ENCODE results near the gene FYB1. TPM values are rescaled to one million over a fixed set of nuclear protein-coding genes. Genes with fewer than 3 reads are reported as not detected.
A peak's percentile ranks its signal among the peaks of the same experiment; 100 is the strongest.

The FYB1 gene
- total RNA-seq, 1 donor from 2014 or later, result 74.1 TPM

DNA sequence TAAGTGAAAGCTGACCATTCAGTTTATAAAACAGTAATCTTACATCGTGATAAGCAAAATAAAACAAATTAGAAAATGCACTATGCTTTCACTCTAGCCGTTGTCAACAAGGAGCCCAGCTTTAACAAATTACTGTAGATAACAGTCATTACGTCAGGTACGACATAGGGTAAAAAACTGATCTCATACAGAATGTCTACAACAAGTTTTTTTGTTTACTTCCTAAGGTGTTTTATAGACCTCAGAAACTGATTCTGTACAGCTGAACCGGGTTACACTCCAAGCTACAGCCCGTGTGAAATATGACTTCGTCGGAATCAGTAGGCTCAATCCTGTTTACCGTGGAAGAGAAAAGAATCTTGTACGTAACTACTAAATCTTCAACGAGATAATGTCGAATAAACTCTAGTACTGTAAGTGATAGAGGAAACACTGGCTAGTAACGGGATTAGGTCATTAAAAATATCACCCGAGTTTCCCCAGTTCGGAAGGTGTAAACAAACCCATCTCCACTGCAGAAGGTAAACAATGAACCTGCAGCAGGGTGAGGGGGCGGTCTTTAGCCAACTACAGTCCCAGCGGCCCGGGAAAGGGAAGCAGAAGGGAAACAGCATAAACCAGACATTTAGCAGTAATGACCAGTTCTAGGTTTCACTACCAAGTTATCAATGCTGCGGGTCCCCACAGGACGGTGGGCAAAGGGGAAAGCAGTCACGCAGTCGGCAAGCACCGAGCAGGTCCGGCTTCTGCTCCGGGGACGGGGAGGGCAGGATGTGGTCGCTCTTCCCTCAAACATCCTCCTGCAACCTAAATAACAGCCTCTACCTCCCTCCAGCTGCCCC lies 146.2 kb downstream of the FYB1 start:
- H3K27ac ChIP-seq, result peak overlapping the region; percentile 97 to 99
- peak in 1 of 2 donors; percentile 65 for DNase-seq (ENCODE audit: low spot score in 2 of 2)
- H3K4me3 ChIP-seq, result peak overlapping the region; percentile 89 to 90
- intact Hi-C loops (cut with DNase I), result loop anchor here (10.0 kb wide), 2 partner anchors 332 to 518 kb away; partner anchors contain the start of gene LIFR
- H3K36me3 ChIP-seq, result peaks cover 0 to 3% of the 10 kb centered on the region in 2 donors
- no peaks in the 10 kb centered on the region for H3K9me3 ChIP-seq
- H3K27me3 ChIP-seq, result no peaks in the 10 kb centered on the region
- H3K4me1 ChIP-seq, result peaks cover 0 to 20% of the 10 kb centered on the region in 2 donors
- no peak for TF ChIP-seq CTCF (IDR thresholded peaks at IDR 0.05)

GRCh38 chr5:39068099-39068498 lies 151.3 kb downstream of the FYB1 start:
- Histone ChIP-seq H3K9me3 (no peaks in the 10 kb centered on the region), H3K4me1 (peaks cover 0 to 21% of the 10 kb centered on the region in 2 donors), H3K27me3 (no peaks in the 10 kb centered on the region), H3K27ac (no peak overlapping the region), H3K4me3 (no peak overlapping the region), H3K36me3 (peaks cover 10 to 14% of the 10 kb centered on the region in 2 donors)
- TF ChIP-seq CTCF (IDR thresholded peaks at IDR 0.05), result no peak
- intact Hi-C loops (cut with DNase I), result no loop called here
- no peak for DNase-seq (ENCODE audit: low spot score in 2 of 2)

DNA sequence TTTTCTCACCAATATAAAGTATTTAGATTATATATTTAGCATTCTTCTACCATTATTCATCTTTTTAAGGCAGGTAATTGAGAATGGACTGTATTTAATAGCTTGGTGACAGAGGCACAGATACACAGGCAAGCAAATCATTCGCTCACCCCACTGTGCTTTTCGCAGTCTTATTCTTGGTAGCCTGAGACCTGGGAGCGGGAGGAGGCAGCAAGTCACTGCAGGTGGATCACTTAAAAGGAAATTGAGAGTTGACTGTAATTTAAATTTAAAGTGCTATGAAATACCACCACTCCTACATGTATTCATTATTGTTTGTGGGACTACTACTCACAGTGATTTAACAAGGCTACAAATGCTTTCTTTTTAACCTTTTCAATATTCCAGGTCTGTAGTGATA lies 154.9 kb downstream of the FYB1 start:
- no peak for DNase-seq (ENCODE audit: low spot score in 2 of 2)
- Histone ChIP-seq H3K9me3 (no peaks in the 10 kb centered on the region), H3K27ac (no peak overlapping the region), H3K36me3 (peaks cover 10 to 14% of the 10 kb centered on the region in 2 donors), H3K4me3 (no peak overlapping the region), H3K27me3 (no peaks in the 10 kb centered on the region), H3K4me1 (peaks cover 0 to 7% of the 10 kb centered on the region in 2 donors)
- TF ChIP-seq CTCF (IDR thresholded peaks at IDR 0.05), result no peak
- intact Hi-C loops (cut with DNase I), result no loop called here

GRCh38 chr5:39063037-39063436 lies 156.3 kb downstream of the FYB1 start:
- Histone ChIP-seq H3K4me3 (no peak overlapping the region), H3K4me1 (peaks cover 0 to 10% of the 10 kb centered on the region in 2 donors), H3K36me3 (peaks cover 10 to 11% of the 10 kb centered on the region in 2 donors), H3K27me3 (no peaks in the 10 kb centered on the region), H3K27ac (no peak overlapping the region), H3K9me3 (no peaks in the 10 kb centered on the region)
- DNase-seq (ENCODE audit: low spot score in 2 of 2), result no peak
- intact Hi-C loops (cut with DNase I), result no loop called here
- no peak for TF ChIP-seq CTCF (IDR thresholded peaks at IDR 0.05)

DNA sequence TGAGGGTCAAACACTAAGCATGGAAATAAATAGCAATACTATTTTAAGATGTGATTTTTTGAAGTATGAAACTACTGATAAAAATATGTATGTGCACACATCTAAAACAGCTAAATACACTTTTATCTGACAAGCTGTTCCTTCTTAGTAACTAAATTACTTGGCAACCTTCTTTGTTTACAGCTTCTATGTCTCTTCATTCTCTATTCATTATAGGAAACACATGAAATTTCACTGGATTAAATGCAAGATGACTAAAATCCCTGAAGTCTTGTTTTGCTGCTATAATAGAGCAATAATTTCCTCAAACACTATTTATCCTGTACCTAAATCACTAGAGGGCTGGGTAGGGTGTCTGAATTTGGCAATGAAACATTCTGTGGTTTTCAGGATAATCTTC lies 156.8 kb downstream of the FYB1 start:
- TF ChIP-seq CTCF (IDR thresholded peaks at IDR 0.05), result no peak
- intact Hi-C loops (cut with DNase I), result no loop called here
- Histone ChIP-seq H3K36me3 (peaks cover 10 to 11% of the 10 kb centered on the region in 2 donors), H3K9me3 (no peaks in the 10 kb centered on the region), H3K4me3 (no peak overlapping the region), H3K4me1 (peaks cover 0 to 10% of the 10 kb centered on the region in 2 donors), H3K27me3 (no peaks in the 10 kb centered on the region), H3K27ac (no peak overlapping the region)
- DNase-seq (ENCODE audit: low spot score in 2 of 2), result no peak
